Karpas-422 (cell line): Measurements from ENCODE around the gene ARHGAP1. TPM values are rescaled to one million over a fixed set of nuclear protein-coding genes. Genes with fewer than 3 reads are reported as not detected.

Source experiments
- DNase-seq: peaks from one replicate; pipeline ENCODE4 v3.0.0-alpha.2; 2015
- H2AFZ ChIP-seq: fragments of 200-600 bp; sonication (generic); 2 replicates; pipeline ENCODE4 v1.6.1; 2014; ENCODE audit warnings: antibody characterized with exemption, low read length, mixed read lengths
- H3K27ac ChIP-seq: fragments of 200-600 bp; sonication (generic); 2 replicates; pipeline ENCODE4 v1.5.1; 2014; ENCODE audit warnings: mild to moderate bottlenecking, low read length, moderate library complexity
- H3K27me3 ChIP-seq: fragments of 200-600 bp; sonication (generic); 2 replicates; pipeline ENCODE4 v1.6.1; 2014; ENCODE audit warnings: low read length, mixed read lengths
- H3K36me3 ChIP-seq: fragments of 200-600 bp; sonication (generic); 2 replicates; pipeline ENCODE4 v1.6.1; 2014; ENCODE audit warnings: low read length, mixed read lengths; ENCODE audit not compliant: insufficient read depth
- H3K4me1 ChIP-seq: fragments of 200-600 bp; sonication (generic); 2 replicates; pipeline ENCODE4 v1.6.1; 2014; ENCODE audit warnings: mild to moderate bottlenecking, low read length, mixed read lengths
- H3K4me2 ChIP-seq: fragments of 200-600 bp; sonication (generic); 2 replicates; pipeline ENCODE4 v1.6.1; 2014; ENCODE audit warnings: low read length, low read depth, mild to moderate bottlenecking; ENCODE audit not compliant: poor library complexity, severe bottlenecking
- H3K4me3 ChIP-seq: fragments of 200-600 bp; sonication (generic); 2 replicates; pipeline ENCODE4 v1.5.1; 2014; ENCODE audit warnings: mild to moderate bottlenecking, antibody characterized with exemption, low read length, mixed read lengths
- H3K79me2 ChIP-seq: fragments of 200-600 bp; sonication (generic); 2 replicates; pipeline ENCODE4 v1.6.1; 2014; ENCODE audit warnings: mild to moderate bottlenecking, low read length, mixed read lengths
- H3K9ac ChIP-seq: fragments of 200-600 bp; sonication (generic); 2 replicates; pipeline ENCODE4 v1.6.0; 2014; ENCODE audit warnings: low read length
- H3K9me2 ChIP-seq: fragments of 200-600 bp; sonication (generic), shearing (Covaris generic); replicated peaks from 2 replicates; pipeline ENCODE4 v1.6.0; 2014; ENCODE audit warnings: mild to moderate bottlenecking, low read length, moderate library complexity; ENCODE audit not compliant: insufficient read depth
- H3K9me3 ChIP-seq: fragments of 300-700, 200-600 bp; sonication (generic); 2 replicates; pipeline ENCODE4 v1.6.1; 2014; ENCODE audit warnings: low read length, mixed read lengths
- H4K20me1 ChIP-seq: fragments of 200-600 bp; sonication (generic); 2 replicates; pipeline ENCODE4 v1.6.1; 2014; ENCODE audit warnings: mild to moderate bottlenecking, antibody characterized with exemption, low read length, low read depth; ENCODE audit not compliant: insufficient read depth
- total RNA-seq: library from RNA; depleted of rRNA; stranded (reverse); fragments of >200 nt; shearing (Covaris generic); gene quantifications from 2 replicates; pipeline ENCODE4 v1.2.3, GENCODE V29; 2014; ENCODE audit warnings: low replicate concordance

Gene ARHGAP1
- total RNA-seq, 1 experiment from 2014 or later, result 23.4 TPM

DNA sequence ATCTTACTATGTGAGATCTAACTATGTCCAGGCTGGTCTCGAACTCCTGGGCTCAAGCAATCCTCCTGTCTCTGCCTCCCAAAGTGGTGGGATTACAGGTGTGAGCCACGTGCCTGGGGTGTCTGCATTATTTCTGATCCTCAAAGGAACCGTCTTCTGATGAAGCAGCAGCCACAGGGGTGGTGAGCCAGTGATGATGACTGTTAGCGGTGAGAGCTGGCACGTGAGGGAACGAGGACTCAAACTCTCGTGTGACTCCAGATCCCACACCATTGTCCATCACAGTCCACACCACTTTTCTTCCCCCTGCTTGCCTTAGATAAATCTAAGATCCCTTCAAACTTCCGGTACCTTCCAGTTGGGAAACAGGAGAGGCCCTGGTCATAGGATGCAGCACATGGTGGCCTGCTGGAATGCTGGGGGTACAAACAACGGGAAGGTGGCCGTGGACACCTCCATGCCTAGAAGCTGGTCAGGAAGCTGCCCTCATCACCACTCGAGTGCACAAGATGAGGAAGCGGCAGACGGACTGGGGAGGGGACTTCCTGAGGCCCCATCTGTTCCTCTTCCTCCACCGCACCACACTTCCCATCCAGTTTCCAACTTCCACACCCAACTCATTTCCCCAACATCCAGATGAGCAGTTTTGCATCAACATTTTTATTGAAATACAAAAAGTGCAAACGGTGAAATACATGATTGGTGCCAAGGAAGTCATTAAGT is 23.8 kb downstream of the ARHGAP1 start:
- H3K9ac ChIP-seq, result no peak overlapping the region
- H3K79me2 ChIP-seq, result no peaks in the 10 kb centered on the region
- no peaks in the 10 kb centered on the region for H3K27me3 ChIP-seq
- peaks cover 8% of the 10 kb centered on the region for H3K4me1 ChIP-seq
- no peaks in the 10 kb centered on the region for H4K20me1 ChIP-seq
- no peak for DNase-seq
- no peaks in the 10 kb centered on the region for H3K9me2 ChIP-seq
- no peak overlapping the region for H2AFZ ChIP-seq
- no peak overlapping the region for H3K27ac ChIP-seq
- H3K36me3 ChIP-seq, result no peaks in the 10 kb centered on the region
- no peak overlapping the region for H3K4me3 ChIP-seq
- no peak overlapping the region for H3K4me2 ChIP-seq
- no peaks in the 10 kb centered on the region for H3K9me3 ChIP-seq

DNA sequence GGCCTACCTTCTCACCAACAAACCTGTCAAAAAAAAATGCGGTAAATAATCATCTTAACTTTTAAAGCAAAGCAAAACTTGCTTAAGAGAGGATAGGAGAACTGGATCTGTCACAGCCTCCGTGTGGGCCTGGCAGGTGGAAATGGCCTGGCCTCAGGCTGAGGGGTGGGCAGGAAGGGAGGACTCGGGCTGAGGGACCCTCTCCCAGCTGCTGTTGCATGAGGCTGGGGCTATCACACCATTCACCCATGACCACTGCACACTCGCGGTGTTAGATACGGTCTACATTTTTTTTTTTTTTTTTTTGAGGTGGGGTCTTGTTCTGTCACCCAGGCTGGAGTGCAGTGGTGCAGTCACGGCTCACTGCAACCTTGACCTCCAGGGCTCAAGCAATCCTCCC is 24.5 kb downstream of the ARHGAP1 start:
- Histone ChIP-seq H3K4me3 (no peak overlapping the region), H3K9me3 (no peaks in the 10 kb centered on the region), H3K9ac (no peak overlapping the region), H3K9me2 (no peaks in the 10 kb centered on the region), H3K36me3 (no peaks in the 10 kb centered on the region), H3K27ac (no peak overlapping the region), H3K4me1 (peaks cover 8% of the 10 kb centered on the region), H4K20me1 (no peaks in the 10 kb centered on the region), H3K27me3 (no peaks in the 10 kb centered on the region), H2AFZ (no peak overlapping the region), H3K79me2 (no peaks in the 10 kb centered on the region), H3K4me2 (no peak overlapping the region)
- no peak for DNase-seq

DNA sequence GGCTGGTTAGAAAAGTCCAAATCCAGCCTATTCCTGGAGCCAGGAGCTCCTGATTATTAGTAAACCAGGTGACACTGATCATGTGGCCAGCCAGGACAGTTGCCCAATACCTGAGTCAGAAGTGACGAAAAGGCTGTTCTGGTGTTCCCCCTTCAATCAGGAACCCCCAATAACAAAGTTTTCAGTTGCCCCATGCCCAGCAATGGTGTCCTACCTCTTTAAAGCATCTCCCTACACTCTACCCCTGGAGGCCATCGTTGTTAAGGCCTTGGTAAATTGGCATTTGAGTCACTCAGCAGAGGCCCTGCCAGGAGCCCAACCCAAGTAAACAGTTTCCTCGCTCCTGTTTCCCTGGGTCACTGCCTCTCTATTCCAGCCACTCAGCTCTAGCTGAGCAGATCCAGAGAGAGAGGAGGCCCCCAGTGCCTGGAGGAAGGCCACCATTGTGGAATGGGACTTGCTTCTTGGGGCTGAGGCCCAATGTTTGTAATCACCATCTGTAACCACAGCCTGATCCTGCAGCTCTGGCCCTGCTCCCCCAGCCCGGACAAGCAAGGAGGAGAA is 25.0 kb downstream of the ARHGAP1 start:
- Histone ChIP-seq H3K27me3 (no peaks in the 10 kb centered on the region), H3K9ac (no peak overlapping the region), H3K4me1 (peaks cover 8% of the 10 kb centered on the region), H3K4me3 (no peak overlapping the region), H3K36me3 (no peaks in the 10 kb centered on the region), H3K79me2 (no peaks in the 10 kb centered on the region), H2AFZ (no peak overlapping the region), H3K9me2 (no peaks in the 10 kb centered on the region), H3K4me2 (no peak overlapping the region), H3K27ac (no peak overlapping the region), H3K9me3 (no peaks in the 10 kb centered on the region), H4K20me1 (no peaks in the 10 kb centered on the region)
- DNase-seq, result no peak

DNA sequence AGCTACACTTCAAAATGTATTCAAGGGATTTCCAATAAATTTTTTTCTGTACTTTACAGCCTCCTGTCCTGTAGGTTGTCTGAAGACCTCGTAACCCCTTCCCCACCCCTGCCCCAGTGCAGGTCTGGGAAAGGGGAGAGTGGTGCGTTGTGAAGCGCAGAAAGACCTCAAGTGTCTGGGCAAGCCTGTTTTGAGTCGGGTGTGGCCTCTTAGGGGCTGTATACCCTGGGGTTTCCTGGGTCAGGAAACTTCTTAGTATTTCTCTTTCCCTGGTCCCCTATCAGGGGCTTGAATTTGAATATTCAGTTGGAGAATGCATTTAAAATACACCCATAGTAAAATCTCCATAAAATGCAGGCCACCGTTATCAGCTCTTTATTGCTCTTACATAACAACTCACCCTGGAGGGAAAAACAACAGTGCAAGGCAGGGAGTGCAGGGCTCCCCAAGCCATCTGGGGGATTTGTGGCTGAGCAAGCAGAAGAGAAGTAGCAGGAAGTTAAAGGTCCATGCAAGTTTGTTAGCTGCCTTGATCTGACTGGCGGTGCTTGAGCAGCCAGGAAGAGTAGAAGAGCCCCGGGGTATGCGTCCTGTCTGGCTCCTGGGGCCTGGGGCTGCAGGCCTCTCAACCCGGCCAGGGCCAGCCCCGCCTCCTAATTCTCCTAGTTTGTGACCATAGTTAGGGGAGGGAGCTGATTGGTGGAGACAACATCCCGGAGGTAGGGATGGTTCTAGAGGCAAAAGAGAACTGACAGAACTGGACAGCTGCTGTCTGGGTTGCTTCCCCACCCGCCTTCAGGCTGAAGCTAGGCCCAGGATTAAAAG is 25.7 kb downstream of the ARHGAP1 start:
- H4K20me1 ChIP-seq, result no peaks in the 10 kb centered on the region; the same call in 1 of the 2 replicates
- H3K36me3 ChIP-seq, result no peaks in the 10 kb centered on the region
- H3K9me2 ChIP-seq, result no peaks in the 10 kb centered on the region
- no peak overlapping the region for H3K9ac ChIP-seq
- no peaks in the 10 kb centered on the region for H3K27me3 ChIP-seq
- H3K4me1 ChIP-seq, result peaks cover 8% of the 10 kb centered on the region
- no peaks in the 10 kb centered on the region for H3K79me2 ChIP-seq
- no peaks in the 10 kb centered on the region for H3K9me3 ChIP-seq
- no peak overlapping the region for H3K4me2 ChIP-seq
- no peak for DNase-seq
- no peak overlapping the region for H2AFZ ChIP-seq
- no peak overlapping the region for H3K4me3 ChIP-seq
- peak overlapping the region; percentile 35; the same call in 1 of the 2 replicates for H3K27ac ChIP-seq

DNA sequence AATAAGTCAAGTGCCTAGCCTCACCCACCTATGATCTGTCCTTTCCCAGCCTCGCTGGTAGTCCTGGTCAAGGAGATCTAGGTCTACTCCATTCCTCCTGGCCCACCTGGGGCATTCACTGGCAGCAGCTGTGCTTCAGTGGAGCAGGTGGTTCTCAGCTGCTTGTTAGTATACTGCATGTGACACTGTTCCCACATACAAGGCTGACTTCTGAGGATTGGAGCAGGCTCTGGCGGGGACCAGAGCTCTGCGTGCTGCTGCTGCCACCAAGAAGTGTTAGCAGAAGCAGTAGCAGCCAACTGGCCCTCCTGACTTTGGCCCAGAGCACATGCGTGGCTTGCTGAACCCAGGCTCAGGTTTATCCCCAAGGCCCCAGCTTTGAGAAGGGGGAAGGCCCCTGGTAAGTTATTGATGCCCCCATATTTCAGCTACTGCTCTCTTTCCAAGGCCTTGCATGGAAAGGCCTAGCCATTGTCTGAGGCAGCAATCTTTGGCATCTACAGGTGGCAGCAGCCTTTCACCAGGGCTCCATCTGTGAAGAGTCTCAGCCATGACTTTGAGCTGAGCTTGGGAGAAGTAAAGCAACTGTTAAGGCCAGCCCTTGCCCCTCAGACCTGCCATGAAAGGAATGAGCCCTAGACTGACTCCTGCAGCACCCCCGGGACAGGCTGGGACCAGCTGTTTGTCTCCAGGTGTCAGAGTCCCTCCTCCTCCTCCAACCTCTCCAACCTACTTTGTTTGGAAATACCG is 26.5 kb downstream of the ARHGAP1 start:
- Histone ChIP-seq H2AFZ (no peak overlapping the region), H3K4me1 (peaks cover 8% of the 10 kb centered on the region), H4K20me1 (no peaks in the 10 kb centered on the region; the same call in 1 of the 2 replicates), H3K79me2 (no peaks in the 10 kb centered on the region), H3K9ac (no peak overlapping the region), H3K4me3 (no peak overlapping the region), H3K36me3 (peaks cover 2% of the 10 kb centered on the region; the same call in 1 of the 2 replicates), H3K9me3 (no peaks in the 10 kb centered on the region), H3K9me2 (no peaks in the 10 kb centered on the region), H3K27me3 (no peaks in the 10 kb centered on the region), H3K27ac (no peak overlapping the region), H3K4me2 (no peak overlapping the region)
- no peak for DNase-seq

DNA sequence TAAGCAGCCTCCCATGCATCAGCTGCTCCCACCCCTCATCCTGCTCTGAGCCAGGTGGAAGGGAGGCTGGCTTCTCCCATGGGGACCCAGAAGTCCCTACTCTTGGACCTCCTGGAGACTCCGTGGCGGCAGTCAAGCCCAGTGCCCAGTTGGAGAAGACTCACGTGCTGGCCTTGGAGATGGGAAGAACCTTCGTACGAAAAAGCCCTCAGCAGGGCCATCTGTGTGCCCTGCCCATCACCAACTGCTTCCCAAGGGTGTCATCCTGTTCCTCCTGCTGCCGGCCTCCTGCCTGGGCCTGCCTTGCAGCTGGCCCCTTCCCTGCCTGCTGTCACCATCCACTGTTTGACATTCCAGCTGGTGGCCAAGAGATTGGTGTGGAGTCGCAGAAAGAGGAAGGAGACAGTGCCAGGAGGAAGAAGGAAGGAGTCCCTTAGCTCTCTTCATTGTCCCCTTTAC is 28.0 kb downstream of the ARHGAP1 start:
- no peak for DNase-seq
- Histone ChIP-seq H3K79me2 (no peaks in the 10 kb centered on the region), H3K4me1 (peaks cover 12% of the 10 kb centered on the region), H3K36me3 (peaks cover 2% of the 10 kb centered on the region; the same call in 1 of the 2 replicates), H3K27ac (no peak overlapping the region), H3K27me3 (no peaks in the 10 kb centered on the region), H3K9me2 (no peaks in the 10 kb centered on the region), H4K20me1 (no peaks in the 10 kb centered on the region; the same call in 1 of the 2 replicates), H3K4me3 (no peak overlapping the region), H3K4me2 (no peak overlapping the region), H3K9me3 (no peaks in the 10 kb centered on the region), H2AFZ (no peak overlapping the region), H3K9ac (no peak overlapping the region)

DNA sequence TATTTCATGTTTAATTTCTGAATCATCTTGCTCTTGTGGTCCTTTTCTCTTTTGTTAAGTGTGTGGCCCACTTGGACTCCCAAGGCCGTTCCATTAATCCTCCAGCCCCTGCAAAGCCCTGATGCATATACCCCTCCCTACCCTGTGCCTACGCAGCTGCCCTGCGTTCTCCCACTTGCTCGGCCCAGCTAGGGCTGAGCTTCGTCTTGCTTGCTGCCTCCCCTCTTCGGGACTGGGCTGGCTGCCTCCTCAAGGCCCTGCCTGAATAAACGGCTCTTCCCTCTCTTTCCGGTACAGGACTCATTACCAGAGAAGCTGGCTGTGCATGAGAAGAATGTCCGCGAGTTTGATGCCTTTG is 28.5 kb downstream of the ARHGAP1 start:
- H3K27me3 ChIP-seq, result no peaks in the 10 kb centered on the region
- DNase-seq, result no peak
- no peak overlapping the region for H3K27ac ChIP-seq
- H2AFZ ChIP-seq, result no peak overlapping the region
- H3K9me3 ChIP-seq, result no peaks in the 10 kb centered on the region
- no peak overlapping the region for H3K4me2 ChIP-seq
- no peaks in the 10 kb centered on the region; the same call in 1 of the 2 replicates for H4K20me1 ChIP-seq
- no peaks in the 10 kb centered on the region for H3K79me2 ChIP-seq
- H3K4me1 ChIP-seq, result peaks cover 16% of the 10 kb centered on the region
- H3K36me3 ChIP-seq, result peaks cover 2% of the 10 kb centered on the region; the same call in 1 of the 2 replicates
- no peak overlapping the region for H3K9ac ChIP-seq
- H3K4me3 ChIP-seq, result no peak overlapping the region
- no peaks in the 10 kb centered on the region for H3K9me2 ChIP-seq
